HepG2 (cell line): Measurements from ENCODE around the gene MIS18BP1.

Experiments used
- ATF7 ChIP-seq, 2 experiments: fragments of 450-650 bp in 1 of 2; sonication (generic) in 1 of 2; formaldehyde crosslinking in 1 of 2; IDR thresholded peaks; 2 replicates each; pipeline versions ENCODE4 v1.4.0 to v1.6.1; 2016 to 2020; ENCODE audit warnings: antibody characterized with exemption in 1 of 2, mild to moderate bottlenecking in 1 of 2, missing genetic modification reagents in 1 of 2
- FIP1L1 ChIP-seq: fragments of 200-400 bp; formaldehyde crosslinking; IDR thresholded peaks from 2 replicates; pipeline ENCODE4 v1.6.1; 2018; ENCODE audit warnings: low read depth, mild to moderate bottlenecking, low read length, moderate library complexity, borderline replicate concordance; ENCODE audit not compliant: insufficient read depth
- POLR2A ChIP-seq, 2 experiments: IDR thresholded peaks; 2 replicates each; pipeline ENCODE4 v1.6.1; 2011; ENCODE audit warnings: low read depth in 2 of 2, low read length in 2 of 2, mild to moderate bottlenecking in 1 of 2, moderate library complexity in 1 of 2; ENCODE audit not compliant: insufficient read depth in 1 of 2
- SRF ChIP-seq: IDR thresholded peaks from 2 replicates; pipeline ENCODE4 v1.6.1; 2011; ENCODE audit warnings: mild to moderate bottlenecking, low read depth, low read length, moderate library complexity
- ZFP41 ChIP-seq: sonication (generic); formaldehyde crosslinking; IDR thresholded peaks from 2 replicates; pipeline ENCODE4 v1.4.0; 2020; ENCODE audit warnings: mild to moderate bottlenecking, missing genetic modification reagents, borderline replicate concordance
- ZKSCAN8 ChIP-seq: IDR thresholded peaks from 2 replicates; pipeline ENCODE4 v1.6.1; 2016; ENCODE audit warnings: borderline replicate concordance, missing genetic modification reagents, missing compliant biosample characterization
- TF ChIP-seq, protein P1 (sequence below): sonication (generic); formaldehyde crosslinking; conservative IDR thresholded peaks from 2 replicates; pipeline ENCODE4 v1.4.0; 2020; ENCODE audit warnings: missing genetic modification reagents

DNA sequence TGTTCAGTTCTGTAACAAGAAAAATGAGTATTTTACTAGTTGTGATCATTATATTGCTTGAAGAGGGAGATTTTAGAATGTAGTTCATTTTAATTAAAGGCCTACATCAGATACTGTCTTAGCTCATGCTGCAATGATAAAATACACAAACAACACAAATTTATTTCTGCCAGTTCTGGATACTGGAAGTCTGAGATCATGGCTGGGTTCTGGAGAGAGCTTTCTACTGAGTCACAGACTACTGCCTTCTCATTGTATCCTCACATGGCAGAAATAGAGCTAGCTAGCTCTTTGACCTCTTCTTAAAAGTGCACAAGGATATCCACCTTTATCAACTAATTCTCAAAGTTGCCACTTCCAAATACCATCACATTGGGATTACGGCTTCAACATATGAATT lies 53.8 kb downstream of the MIS18BP1 start:
- no peak for TF ChIP-seq ZKSCAN8 (CRISPR knock-in tag)
- TF ChIP-seq SRF, result no peak
- no peak for TF ChIP-seq ATF7 (IDR thresholded peaks at IDR 0.05)
- TF ChIP-seq ATF7 (CRISPR knock-in tag; IDR thresholded peaks at IDR 0.05), result no peak
- no peak for TF ChIP-seq ZFP41
- TF ChIP-seq, protein P1, sequence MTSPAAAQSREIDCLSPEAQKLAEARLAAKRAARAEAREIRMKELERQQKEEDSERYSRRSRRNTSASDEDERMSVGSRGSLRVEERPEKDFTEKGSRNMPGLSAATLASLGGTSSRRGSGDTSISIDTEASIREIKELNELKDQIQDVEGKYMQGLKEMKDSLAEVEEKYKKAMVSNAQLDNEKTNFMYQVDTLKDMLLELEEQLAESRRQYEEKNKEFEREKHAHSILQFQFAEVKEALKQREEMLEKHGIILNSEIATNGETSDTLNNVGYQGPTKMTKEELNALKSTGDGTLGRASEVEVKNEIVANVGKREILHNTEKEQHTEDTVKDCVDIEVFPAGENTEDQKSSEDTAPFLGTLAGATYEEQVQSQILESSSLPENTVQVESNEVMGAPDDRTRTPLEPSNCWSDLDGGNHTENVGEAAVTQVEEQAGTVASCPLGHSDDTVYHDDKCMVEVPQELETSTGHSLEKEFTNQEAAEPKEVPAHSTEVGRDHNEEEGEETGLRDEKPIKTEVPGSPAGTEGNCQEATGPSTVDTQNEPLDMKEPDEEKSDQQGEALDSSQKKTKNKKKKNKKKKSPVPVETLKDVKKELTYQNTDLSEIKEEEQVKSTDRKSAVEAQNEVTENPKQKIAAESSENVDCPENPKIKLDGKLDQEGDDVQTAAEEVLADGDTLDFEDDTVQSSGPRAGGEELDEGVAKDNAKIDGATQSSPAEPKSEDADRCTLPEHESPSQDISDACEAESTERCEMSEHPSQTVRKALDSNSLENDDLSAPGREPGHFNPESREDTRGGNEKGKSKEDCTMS (CRISPR knock-in tag), result no peak
- TF ChIP-seq POLR2A (IDR thresholded peaks at IDR 0.05; ENCODE audit: insufficient read depth in 1 of 2, low read depth in 2 of 2, low read length in 2 of 2), result no peak
- TF ChIP-seq FIP1L1, result no peak
